ENCODE data around the gene C1GALT1. TPM values are rescaled to one million over a fixed set of nuclear protein-coding genes. Genes with fewer than 3 reads are reported as not detected.

C1GALT1 gene
- total and polyA plus RNA-seq, 9 of the 15 experiments (the other 6 are each of a cell fraction or from before 2014, with no cell fraction given), result 5.0 to 33.2 (median 24.1) TPM

DNA sequence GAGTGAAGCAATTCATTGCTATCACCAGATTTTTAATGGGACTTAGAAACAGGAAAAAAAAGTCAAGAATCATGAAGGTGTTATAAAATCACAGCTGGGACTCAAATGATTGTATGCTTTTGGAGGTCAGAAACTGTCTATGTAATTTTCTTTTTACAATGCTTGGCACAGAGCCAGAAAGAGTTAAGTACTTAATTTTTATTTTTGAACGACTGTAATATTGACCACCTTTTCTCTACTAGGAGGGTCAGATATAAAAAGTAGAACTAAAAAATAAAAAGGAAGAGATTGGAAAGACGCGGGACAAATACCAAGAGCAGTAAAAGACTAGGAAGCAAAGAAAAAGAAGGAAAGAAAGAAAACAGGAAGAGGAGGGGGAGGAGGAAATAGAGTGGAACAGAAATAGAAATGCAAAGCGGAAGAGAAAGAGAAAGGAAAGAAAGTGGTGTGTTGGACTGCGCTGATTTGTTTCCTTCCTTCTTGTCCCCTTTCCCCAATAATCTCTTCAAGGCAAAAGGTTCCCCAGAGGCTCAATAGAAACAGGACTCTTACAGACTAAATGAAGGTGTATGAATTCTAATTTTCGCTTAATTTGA is 23.2 kb upstream of the C1GALT1 start:
- ChIA-PET CTCF (ENCODE audit: low intra/inter-chr PET ratio) (no interaction called here), POLR2A (no interaction called here)
- no TSS peak for BruUV-seq (replicated peaks)
- peaks cover 2% of the 10 kb centered on the region; the same call in 1 of the 2 replicates for H3K9me3 ChIP-seq (replicated peaks; ENCODE audit: control insufficient read depth, insufficient read depth, low read depth, low read length)
- WGBS (ENCODE audit: insufficient coverage, low coverage, missing lambda C conversion rate), result 35% methylated on average over 5 of the region's 6 CpGs
- H4K20me1 ChIP-seq (replicated peaks; ENCODE audit: control insufficient read depth, insufficient read depth, low read length), result no peaks in the 10 kb centered on the region
- no peaks in the 10 kb centered on the region for H3K36me3 ChIP-seq (ENCODE audit: control insufficient read depth, insufficient read depth, low read length)
- no peak overlapping the region for H2AFZ ChIP-seq (ENCODE audit: low read depth, low read length)
- in situ Hi-C loops (cut with MboI), result no loop called here
- no peak overlapping the region for H3K9ac ChIP-seq (ENCODE audit: insufficient read depth in 1 of 2, low read depth in 2 of 2, low read length in 2 of 2)
- H3K27me3 ChIP-seq (ENCODE audit: control insufficient read depth in 2 of 2, insufficient read depth in 2 of 2, low read length in 2 of 2), result no peaks in the 10 kb centered on the region
- H3K4me1 ChIP-seq (replicated peaks in 1 of 2; ENCODE audit: control insufficient read depth in 2 of 2, insufficient read depth in 2 of 2, low read length in 2 of 2), result peaks cover 0 to 5% of the 10 kb centered on the region in 2 experiments; a peak in 1 of 5 replicates
- DNase-seq (ENCODE audit: extremely low read depth in 1 of 4, low spot score in 3 of 4), result no peak
- H3K27ac ChIP-seq (ENCODE audit: extremely low read depth, low read depth, low read length), result no peak overlapping the region
- ATAC-seq, result no peak
- intact Hi-C loops (cut with micrococcal nuclease), result no loop called here
- H3K4me3 ChIP-seq, result no peak overlapping the region
- no peaks in the 10 kb centered on the region for H3K79me2 ChIP-seq (ENCODE audit: control insufficient read depth, insufficient read depth, low read length)
- H3K9me1 ChIP-seq (ENCODE audit: control insufficient read depth, insufficient read depth, low read length), result no peaks in the 10 kb centered on the region
- H3K4me2 ChIP-seq (ENCODE audit: insufficient read depth, low read length), result no peak overlapping the region
- no peak for FAIRE-seq
- no peak for TF ChIP-seq CTBP1 (IDR thresholded peaks at IDR 0.05; ENCODE audit: borderline replicate concordance)
- TF ChIP-seq PYGO2 (tag; IDR thresholded peaks at IDR 0.05), result no peak
- no peak for TF ChIP-seq HDGF (IDR thresholded peaks at IDR 0.05)
- TF ChIP-seq, protein P1, sequence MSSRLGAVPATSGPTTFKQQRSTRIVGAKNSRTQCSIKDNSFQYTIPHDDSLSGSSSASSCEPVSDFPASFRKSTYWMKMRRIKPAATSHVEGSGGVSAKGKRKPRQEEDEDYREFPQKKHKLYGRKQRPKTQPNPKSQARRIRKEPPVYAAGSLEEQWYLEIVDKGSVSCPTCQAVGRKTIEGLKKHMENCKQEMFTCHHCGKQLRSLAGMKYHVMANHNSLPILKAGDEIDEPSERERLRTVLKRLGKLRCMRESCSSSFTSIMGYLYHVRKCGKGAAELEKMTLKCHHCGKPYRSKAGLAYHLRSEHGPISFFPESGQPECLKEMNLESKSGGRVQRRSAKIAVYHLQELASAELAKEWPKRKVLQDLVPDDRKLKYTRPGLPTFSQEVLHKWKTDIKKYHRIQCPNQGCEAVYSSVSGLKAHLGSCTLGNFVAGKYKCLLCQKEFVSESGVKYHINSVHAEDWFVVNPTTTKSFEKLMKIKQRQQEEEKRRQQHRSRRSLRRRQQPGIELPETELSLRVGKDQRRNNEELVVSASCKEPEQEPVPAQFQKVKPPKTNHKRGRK (tag; IDR thresholded peaks at IDR 0.05), result peak; percentile 57
- no peak for TF ChIP-seq YBX1 (IDR thresholded peaks at IDR 0.05)
- peak; percentile 98 for TF ChIP-seq NFIC (IDR thresholded peaks at IDR 0.05)
- no peak for TF ChIP-seq NFRKB (IDR thresholded peaks at IDR 0.05; ENCODE audit: low read depth)
- TF ChIP-seq CHD2 (IDR thresholded peaks at IDR 0.05; ENCODE audit: low read depth, low read length), result no peak
- TF ChIP-seq, protein P2, sequence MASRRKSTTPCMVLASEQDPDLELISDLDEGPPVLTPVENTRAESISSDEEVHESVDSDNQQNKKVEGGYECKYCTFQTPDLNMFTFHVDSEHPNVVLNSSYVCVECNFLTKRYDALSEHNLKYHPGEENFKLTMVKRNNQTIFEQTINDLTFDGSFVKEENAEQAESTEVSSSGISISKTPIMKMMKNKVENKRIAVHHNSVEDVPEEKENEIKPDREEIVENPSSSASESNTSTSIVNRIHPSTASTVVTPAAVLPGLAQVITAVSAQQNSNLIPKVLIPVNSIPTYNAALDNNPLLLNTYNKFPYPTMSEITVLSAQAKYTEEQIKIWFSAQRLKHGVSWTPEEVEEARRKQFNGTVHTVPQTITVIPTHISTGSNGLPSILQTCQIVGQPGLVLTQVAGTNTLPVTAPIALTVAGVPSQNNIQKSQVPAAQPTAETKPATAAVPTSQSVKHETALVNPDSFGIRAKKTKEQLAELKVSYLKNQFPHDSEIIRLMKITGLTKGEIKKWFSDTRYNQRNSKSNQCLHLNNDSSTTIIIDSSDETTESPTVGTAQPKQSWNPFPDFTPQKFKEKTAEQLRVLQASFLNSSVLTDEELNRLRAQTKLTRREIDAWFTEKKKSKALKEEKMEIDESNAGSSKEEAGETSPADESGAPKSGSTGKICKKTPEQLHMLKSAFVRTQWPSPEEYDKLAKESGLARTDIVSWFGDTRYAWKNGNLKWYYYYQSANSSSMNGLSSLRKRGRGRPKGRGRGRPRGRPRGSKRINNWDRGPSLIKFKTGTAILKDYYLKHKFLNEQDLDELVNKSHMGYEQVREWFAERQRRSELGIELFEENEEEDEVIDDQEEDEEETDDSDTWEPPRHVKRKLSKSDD (conservative IDR thresholded peaks at IDR 0.05; ENCODE audit: low read length), result no peak
- no peak for TF ChIP-seq MYBL2 (IDR thresholded peaks at IDR 0.05; ENCODE audit: low read depth)
- no peak for TF ChIP-seq MYBL2 (CRISPR knock-in tag; IDR thresholded peaks at IDR 0.05; ENCODE audit: borderline replicate concordance)
- no peak for TF ChIP-seq SMAD4 (CRISPR knock-in tag; conservative IDR thresholded peaks at IDR 0.05)
- TF ChIP-seq ZNF384 (IDR thresholded peaks at IDR 0.05; ENCODE audit: low read depth, low read length), result no peak
- TF ChIP-seq PTRF (tag; IDR thresholded peaks at IDR 0.05), result no peak
- TF ChIP-seq, protein P3, sequence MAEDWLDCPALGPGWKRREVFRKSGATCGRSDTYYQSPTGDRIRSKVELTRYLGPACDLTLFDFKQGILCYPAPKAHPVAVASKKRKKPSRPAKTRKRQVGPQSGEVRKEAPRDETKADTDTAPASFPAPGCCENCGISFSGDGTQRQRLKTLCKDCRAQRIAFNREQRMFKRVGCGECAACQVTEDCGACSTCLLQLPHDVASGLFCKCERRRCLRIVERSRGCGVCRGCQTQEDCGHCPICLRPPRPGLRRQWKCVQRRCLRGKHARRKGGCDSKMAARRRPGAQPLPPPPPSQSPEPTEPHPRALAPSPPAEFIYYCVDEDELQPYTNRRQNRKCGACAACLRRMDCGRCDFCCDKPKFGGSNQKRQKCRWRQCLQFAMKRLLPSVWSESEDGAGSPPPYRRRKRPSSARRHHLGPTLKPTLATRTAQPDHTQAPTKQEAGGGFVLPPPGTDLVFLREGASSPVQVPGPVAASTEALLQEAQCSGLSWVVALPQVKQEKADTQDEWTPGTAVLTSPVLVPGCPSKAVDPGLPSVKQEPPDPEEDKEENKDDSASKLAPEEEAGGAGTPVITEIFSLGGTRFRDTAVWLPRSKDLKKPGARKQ (CRISPR knock-in tag; IDR thresholded peaks at IDR 0.05), result no peak
- no peak for TF ChIP-seq SMARCA5 (IDR thresholded peaks at IDR 0.05)
- TF ChIP-seq CCNT2 (IDR thresholded peaks at IDR 0.05; ENCODE audit: borderline replicate concordance, extremely low read depth, insufficient read length, low read depth, low read length), result no peak
- no peak for TF ChIP-seq CBX5 (IDR thresholded peaks at IDR 0.05; ENCODE audit: borderline replicate concordance, low read depth)
- no peak for TF ChIP-seq POLR2AphosphoS5 (IDR thresholded peaks at IDR 0.05; ENCODE audit: control insufficient read depth, insufficient read depth, low read depth, low read length)
- no peak for TF ChIP-seq ELF1 (tag; IDR thresholded peaks at IDR 0.05)

All from K562 (cell line).